ENCODE measurements around the gene USP17L30.
"Not testable (repeated sequence)": the region's sequence is repeated elsewhere in the genome, so short reads cannot be mapped to it uniquely, and the experiment has no call there.

The USP17L30 gene

GRCh38 chr4:9406491-9406890 is 43.6 kb downstream of the USP17L30 start:
- not testable (repeated sequence) for H3K4me1 ChIP-seq (ENCODE audit: insufficient read depth, low read length); H4K20me1 ChIP-seq (ENCODE audit: insufficient read depth, low read length); H3K9ac ChIP-seq (ENCODE audit: low read depth, low read length); H2AFZ ChIP-seq (ENCODE audit: low read depth, low read length); H3K27me3 ChIP-seq (ENCODE audit: insufficient read depth, low read length, poor library complexity); H3K27ac ChIP-seq (ENCODE audit: low read length); ATAC-seq (ENCODE audit: insufficient read depth, low read depth); H3K4me3 ChIP-seq (ENCODE audit: low read depth in 1 of 2, low read length in 2 of 2); H3K4me2 ChIP-seq (ENCODE audit: insufficient read depth, low read length); H3K36me3 ChIP-seq (ENCODE audit: insufficient read depth, low read length); H3K79me2 ChIP-seq (ENCODE audit: insufficient read depth, low read length); H3K9me3 ChIP-seq (ENCODE audit: insufficient read depth, low read length, severe bottlenecking); DNase-seq

GRCh38 chr4:9409793-9410192 is 46.9 kb downstream of the USP17L30 start:
- no peak for ATAC-seq (ENCODE audit: insufficient read depth, low read depth)
- no peak overlapping the region for H3K9ac ChIP-seq (ENCODE audit: low read depth, low read length)
- no peaks in the 10 kb centered on the region for H3K27me3 ChIP-seq (ENCODE audit: insufficient read depth, low read length, poor library complexity)
- no peak for DNase-seq
- no peak overlapping the region for H3K27ac ChIP-seq (ENCODE audit: low read length)
- TF ChIP-seq EZH2 (IDR thresholded peaks at IDR 0.05; ENCODE audit: borderline replicate concordance, low read depth, low read length, severe bottlenecking) = no peak
- TF ChIP-seq CTCF (IDR thresholded peaks at IDR 0.05; ENCODE audit: borderline replicate concordance, extremely low read depth, low read length, poor library complexity, severe bottlenecking) = no peak
- H3K36me3 ChIP-seq (ENCODE audit: insufficient read depth, low read length) = no peaks in the 10 kb centered on the region
- H3K4me2 ChIP-seq (ENCODE audit: insufficient read depth, low read length) = no peak overlapping the region
- H4K20me1 ChIP-seq (ENCODE audit: insufficient read depth, low read length) = no peaks in the 10 kb centered on the region
- H2AFZ ChIP-seq (ENCODE audit: low read depth, low read length) = no peak overlapping the region
- no peaks in the 10 kb centered on the region for H3K79me2 ChIP-seq (ENCODE audit: insufficient read depth, low read length)
- H3K4me1 ChIP-seq (ENCODE audit: insufficient read depth, low read length) = no peaks in the 10 kb centered on the region
- H3K4me3 ChIP-seq (ENCODE audit: low read depth in 1 of 2, low read length in 2 of 2) = no peak overlapping the region
- H3K9me3 ChIP-seq (ENCODE audit: insufficient read depth, low read length, severe bottlenecking) = no peaks in the 10 kb centered on the region

Measured in DND-41 (cell line).